Karpas-422 (cell line): ENCODE data around the gene UPK3B. TPM values are rescaled to one million over a fixed set of nuclear protein-coding genes. Genes with fewer than 3 reads are reported as not detected.
"Not testable (repeated sequence)": the region's sequence is repeated elsewhere in the genome, so short reads cannot be mapped to it uniquely, and the experiment has no call there.

Experiments used
- DNase-seq: peaks from one replicate; pipeline ENCODE4 v3.0.0-alpha.2; 2015
- H2AFZ ChIP-seq: fragments of 200-600 bp; sonication (generic); 2 replicates; pipeline ENCODE4 v1.6.1; 2014; ENCODE audit warnings: antibody characterized with exemption, low read length, mixed read lengths
- H3K27ac ChIP-seq: fragments of 200-600 bp; sonication (generic); 2 replicates; pipeline ENCODE4 v1.5.1; 2014; ENCODE audit warnings: mild to moderate bottlenecking, low read length, moderate library complexity
- H3K27me3 ChIP-seq: fragments of 200-600 bp; sonication (generic); 2 replicates; pipeline ENCODE4 v1.6.1; 2014; ENCODE audit warnings: low read length, mixed read lengths
- H3K36me3 ChIP-seq: fragments of 200-600 bp; sonication (generic); 2 replicates; pipeline ENCODE4 v1.6.1; 2014; ENCODE audit warnings: low read length, mixed read lengths; ENCODE audit not compliant: insufficient read depth
- H3K4me1 ChIP-seq: fragments of 200-600 bp; sonication (generic); 2 replicates; pipeline ENCODE4 v1.6.1; 2014; ENCODE audit warnings: mild to moderate bottlenecking, low read length, mixed read lengths
- H3K4me2 ChIP-seq: fragments of 200-600 bp; sonication (generic); 2 replicates; pipeline ENCODE4 v1.6.1; 2014; ENCODE audit warnings: low read length, low read depth, mild to moderate bottlenecking; ENCODE audit not compliant: poor library complexity, severe bottlenecking
- H3K4me3 ChIP-seq: fragments of 200-600 bp; sonication (generic); 2 replicates; pipeline ENCODE4 v1.5.1; 2014; ENCODE audit warnings: mild to moderate bottlenecking, antibody characterized with exemption, low read length, mixed read lengths
- H3K79me2 ChIP-seq: fragments of 200-600 bp; sonication (generic); 2 replicates; pipeline ENCODE4 v1.6.1; 2014; ENCODE audit warnings: mild to moderate bottlenecking, low read length, mixed read lengths
- H3K9ac ChIP-seq: fragments of 200-600 bp; sonication (generic); 2 replicates; pipeline ENCODE4 v1.6.0; 2014; ENCODE audit warnings: low read length
- H3K9me2 ChIP-seq: fragments of 200-600 bp; sonication (generic), shearing (Covaris generic); replicated peaks from 2 replicates; pipeline ENCODE4 v1.6.0; 2014; ENCODE audit warnings: mild to moderate bottlenecking, low read length, moderate library complexity; ENCODE audit not compliant: insufficient read depth
- H3K9me3 ChIP-seq: fragments of 300-700, 200-600 bp; sonication (generic); 2 replicates; pipeline ENCODE4 v1.6.1; 2014; ENCODE audit warnings: low read length, mixed read lengths
- H4K20me1 ChIP-seq: fragments of 200-600 bp; sonication (generic); 2 replicates; pipeline ENCODE4 v1.6.1; 2014; ENCODE audit warnings: mild to moderate bottlenecking, antibody characterized with exemption, low read length, low read depth; ENCODE audit not compliant: insufficient read depth
- total RNA-seq: library from RNA; depleted of rRNA; stranded (reverse); fragments of >200 nt; shearing (Covaris generic); gene quantifications from 2 replicates; pipeline ENCODE4 v1.2.3, GENCODE V29; 2014; ENCODE audit warnings: low replicate concordance

UPK3B gene
- total RNA-seq, 1 experiment from 2014 or later, result 0.26 TPM

- no peaks in the 10 kb centered on the region for H3K9me3 ChIP-seq
- no peaks in the 10 kb centered on the region for H3K79me2 ChIP-seq
- no peak overlapping the region for H3K4me3 ChIP-seq
- no peaks in the 10 kb centered on the region for H3K4me1 ChIP-seq
- DNase-seq, result peak; percentile 41
- no peaks in the 10 kb centered on the region for H3K36me3 ChIP-seq
- no peaks in the 10 kb centered on the region for H3K27me3 ChIP-seq
- no peak overlapping the region for H3K9ac ChIP-seq
- no peak overlapping the region for H2AFZ ChIP-seq
- H3K9me2 ChIP-seq, result no peaks in the 10 kb centered on the region
- H3K27ac ChIP-seq, result no peak overlapping the region
- H4K20me1 ChIP-seq, result no peaks in the 10 kb centered on the region
- no peak overlapping the region for H3K4me2 ChIP-seq
Observed at GRCh38 chr7:76514926-76515771, 4.8 kb downstream of the UPK3B start.

- no peak overlapping the region for H3K27ac ChIP-seq
- no peaks in the 10 kb centered on the region for H3K36me3 ChIP-seq
- H4K20me1 ChIP-seq, result no peaks in the 10 kb centered on the region
- no peak overlapping the region for H3K9ac ChIP-seq
- no peaks in the 10 kb centered on the region for H3K9me3 ChIP-seq
- no peaks in the 10 kb centered on the region for H3K79me2 ChIP-seq
- H3K4me1 ChIP-seq, result no peaks in the 10 kb centered on the region
- H3K4me3 ChIP-seq, result no peak overlapping the region
- H3K27me3 ChIP-seq, result no peaks in the 10 kb centered on the region
- H2AFZ ChIP-seq, result no peak overlapping the region
- peak; percentile 67 for DNase-seq
- no peak overlapping the region for H3K4me2 ChIP-seq
- H3K9me2 ChIP-seq, result no peaks in the 10 kb centered on the region
Observed at GRCh38 chr7:76515999-76516443, 5.7 kb downstream of the UPK3B start.

DNA sequence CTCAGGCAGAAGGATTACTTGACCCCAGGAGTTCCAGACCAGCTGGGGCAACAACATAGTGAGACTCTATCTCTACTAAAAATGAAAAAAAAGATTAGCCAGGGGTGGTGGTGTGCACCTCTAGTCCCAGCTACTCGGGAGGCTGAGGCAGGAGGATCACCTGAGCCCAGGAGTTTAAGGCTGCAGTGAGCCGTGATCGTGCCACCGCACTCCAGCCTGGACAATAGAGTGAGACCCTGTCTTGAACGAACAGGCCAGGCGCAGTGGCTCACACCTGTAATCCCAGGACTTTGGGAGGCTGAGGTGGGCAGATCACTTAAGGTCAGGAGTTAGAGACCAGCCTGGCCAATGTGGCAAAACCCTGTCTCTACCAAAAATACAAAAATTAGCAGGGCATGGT is 6.6 kb downstream of the UPK3B start:
- not testable (repeated sequence) for H4K20me1 ChIP-seq, H3K9me3 ChIP-seq, H3K79me2 ChIP-seq, H3K4me1 ChIP-seq, H3K9ac ChIP-seq, H3K4me3 ChIP-seq, H3K4me2 ChIP-seq, H3K27ac ChIP-seq, H2AFZ ChIP-seq, H3K9me2 ChIP-seq, H3K36me3 ChIP-seq, DNase-seq, H3K27me3 ChIP-seq

GRCh38 chr7:76526183-76526582 is 15.8 kb downstream of the UPK3B start:
- not testable (repeated sequence) for H2AFZ ChIP-seq, H3K9me2 ChIP-seq, H3K79me2 ChIP-seq, H3K27ac ChIP-seq, H3K27me3 ChIP-seq, H3K4me1 ChIP-seq, H4K20me1 ChIP-seq, H3K36me3 ChIP-seq, H3K9ac ChIP-seq, H3K4me2 ChIP-seq, H3K9me3 ChIP-seq, H3K4me3 ChIP-seq
- peak; percentile 6 for DNase-seq

GRCh38 chr7:76531643-76532042 is 21.3 kb downstream of the UPK3B start:
- H3K36me3 ChIP-seq, DNase-seq, H3K9ac ChIP-seq, H3K4me2 ChIP-seq, H3K27me3 ChIP-seq, H3K9me3 ChIP-seq, H4K20me1 ChIP-seq, H3K4me3 ChIP-seq, H3K4me1 ChIP-seq, H2AFZ ChIP-seq, H3K9me2 ChIP-seq, H3K27ac ChIP-seq, H3K79me2 ChIP-seq: not testable (repeated sequence)

DNA sequence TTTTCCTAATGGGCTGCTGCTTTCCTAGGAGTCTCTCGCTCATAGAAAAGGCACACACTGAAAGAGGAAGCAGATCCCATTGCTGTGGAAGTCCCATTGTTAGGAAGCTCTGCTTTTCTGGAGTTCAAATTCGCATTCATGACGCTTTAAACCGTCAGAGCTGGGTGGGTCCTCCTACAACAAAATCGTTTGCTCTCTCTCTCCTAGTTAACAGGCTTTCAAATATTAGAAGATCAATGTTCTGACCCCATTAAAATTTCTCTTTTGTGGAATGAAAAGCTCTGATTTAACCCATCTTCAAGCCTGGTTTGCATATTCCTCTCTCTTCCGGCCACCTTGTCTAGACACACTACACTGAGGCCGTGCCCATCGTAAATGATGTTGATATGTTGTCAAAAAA is 32.8 kb downstream of the UPK3B start, which contains the start of gene SPDYE16:
Gene SPDYE16, minus strand, starts transcription at position 101 of the 400 bp plus-strand sequence. CDS start 1,838 bp downstream, outside the sequence.
- H3K9ac ChIP-seq, H3K27ac ChIP-seq, H4K20me1 ChIP-seq, H3K4me2 ChIP-seq, H3K36me3 ChIP-seq, H3K27me3 ChIP-seq, H3K4me3 ChIP-seq, H3K79me2 ChIP-seq, H3K9me2 ChIP-seq, H3K9me3 ChIP-seq, H2AFZ ChIP-seq, DNase-seq, H3K4me1 ChIP-seq: not testable (repeated sequence)

- DNase-seq, result peak; percentile 97
- H3K9ac ChIP-seq, result peak overlapping the region; percentile 96
- H3K9me3 ChIP-seq, H3K27me3 ChIP-seq, H4K20me1 ChIP-seq, H3K9me2 ChIP-seq, H2AFZ ChIP-seq, H3K36me3 ChIP-seq, H3K4me1 ChIP-seq: not testable (repeated sequence)
- peak overlapping the region; percentile 77 for H3K4me3 ChIP-seq
- H3K79me2 ChIP-seq, result peaks cover 32% of the 10 kb centered on the region
- H3K27ac ChIP-seq, result peak overlapping the region; percentile 54; the same call in 1 of the 2 replicates
- peak overlapping the region; percentile 67 for H3K4me2 ChIP-seq
Observed at GRCh38 chr7:76549025-76549854, 38.9 kb downstream of the UPK3B start.

DNA sequence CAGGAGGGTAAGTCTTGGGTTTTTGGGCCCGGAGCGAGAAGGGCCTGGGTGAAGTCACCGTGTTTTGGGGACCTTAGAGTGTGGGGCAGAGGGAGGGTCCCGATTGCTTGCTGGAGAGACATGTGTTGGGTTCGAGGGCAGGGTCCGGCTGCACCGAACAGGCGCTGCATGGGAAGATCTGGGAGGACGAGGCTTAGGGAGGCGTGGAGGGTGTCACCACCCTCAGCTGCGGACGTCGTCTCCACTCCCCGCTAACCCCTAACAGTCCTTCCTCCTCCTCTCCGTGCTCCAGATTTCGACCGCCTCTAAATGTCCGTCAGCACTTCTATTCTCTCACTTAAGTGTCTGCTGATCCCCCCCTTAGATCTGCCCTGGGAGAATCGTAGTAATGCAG is 39.5 kb downstream of the UPK3B start:
- not testable (repeated sequence) for H2AFZ ChIP-seq
- peak overlapping the region; percentile 77 for H3K4me3 ChIP-seq

More for the DNA sequence above, 39.5 kb downstream of the UPK3B start:
- peak overlapping the region; percentile 96 for H3K9ac ChIP-seq
- H3K4me1 ChIP-seq, H3K9me3 ChIP-seq, H4K20me1 ChIP-seq, H3K36me3 ChIP-seq, H3K9me2 ChIP-seq, H3K27me3 ChIP-seq: not testable (repeated sequence)
- peak overlapping the region; percentile 54; the same call in 1 of the 2 replicates for H3K27ac ChIP-seq
- H3K4me2 ChIP-seq, result peak overlapping the region; percentile 67
- peak; percentile 44 for DNase-seq
- peaks cover 37% of the 10 kb centered on the region for H3K79me2 ChIP-seq
